Upper lobe of left lung (tissue), 4 donors: ENCODE results near the gene PRAF2.

Experiments
- POLR2A ChIP-seq, 4 donors: fragments of 450-650 bp; IDR thresholded peaks; one replicate each; pipeline ENCODE4 v1.5.1; 2016 to 2017; ENCODE audit warnings: antibody characterized with exemption in 4 of 4, mild to moderate bottlenecking in 2 of 4
- POLR2AphosphoS5 ChIP-seq, 2 donors: sonication (generic); formaldehyde crosslinking; IDR thresholded peaks; one replicate each; pipeline ENCODE4 v1.5.1; 2017; ENCODE audit warnings: antibody characterized with exemption in 2 of 2
- TF ChIP-seq, protein P1 (sequence below), 6 experiments: fragments of 450-650 bp in 4 of 6; fragments of 200-600 bp in 2 of 6; sonication (generic) in 2 of 6; IDR thresholded peaks; one replicate each; pipeline ENCODE4 v1.5.1; 2016 to 2019; ENCODE audit warnings: antibody characterized with exemption in 6 of 6

DNA sequence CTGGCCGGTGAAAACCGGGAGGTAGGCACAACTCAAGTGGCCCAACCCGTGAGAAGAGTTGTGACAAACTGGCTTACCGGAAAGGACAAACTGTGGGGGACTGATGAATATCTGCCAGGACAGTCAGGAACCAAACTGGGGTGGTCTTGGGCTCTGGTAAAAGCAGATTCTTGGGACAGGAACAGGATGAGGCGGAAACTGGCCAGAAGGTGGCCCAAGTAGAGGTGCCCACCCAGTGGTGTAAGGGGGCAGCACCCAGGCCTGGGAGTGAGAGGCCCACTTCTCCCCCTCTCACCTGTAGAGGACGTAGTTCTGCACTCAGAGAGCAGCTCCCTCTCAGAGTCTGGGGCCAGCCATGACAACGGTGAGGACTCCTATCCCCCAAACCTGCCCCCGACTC is 9.1 kb downstream of the PRAF2 start:
- TF ChIP-seq, protein P1, sequence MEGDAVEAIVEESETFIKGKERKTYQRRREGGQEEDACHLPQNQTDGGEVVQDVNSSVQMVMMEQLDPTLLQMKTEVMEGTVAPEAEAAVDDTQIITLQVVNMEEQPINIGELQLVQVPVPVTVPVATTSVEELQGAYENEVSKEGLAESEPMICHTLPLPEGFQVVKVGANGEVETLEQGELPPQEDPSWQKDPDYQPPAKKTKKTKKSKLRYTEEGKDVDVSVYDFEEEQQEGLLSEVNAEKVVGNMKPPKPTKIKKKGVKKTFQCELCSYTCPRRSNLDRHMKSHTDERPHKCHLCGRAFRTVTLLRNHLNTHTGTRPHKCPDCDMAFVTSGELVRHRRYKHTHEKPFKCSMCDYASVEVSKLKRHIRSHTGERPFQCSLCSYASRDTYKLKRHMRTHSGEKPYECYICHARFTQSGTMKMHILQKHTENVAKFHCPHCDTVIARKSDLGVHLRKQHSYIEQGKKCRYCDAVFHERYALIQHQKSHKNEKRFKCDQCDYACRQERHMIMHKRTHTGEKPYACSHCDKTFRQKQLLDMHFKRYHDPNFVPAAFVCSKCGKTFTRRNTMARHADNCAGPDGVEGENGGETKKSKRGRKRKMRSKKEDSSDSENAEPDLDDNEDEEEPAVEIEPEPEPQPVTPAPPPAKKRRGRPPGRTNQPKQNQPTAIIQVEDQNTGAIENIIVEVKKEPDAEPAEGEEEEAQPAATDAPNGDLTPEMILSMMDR (IDR thresholded peaks at IDR 0.05): no peak
- TF ChIP-seq POLR2A (IDR thresholded peaks at IDR 0.05) (no peak), POLR2AphosphoS5 (IDR thresholded peaks at IDR 0.05) (no peak)
